Panc1 (cell line): ENCODE data around the gene CAP1. TPM values are rescaled to one million over a fixed set of nuclear protein-coding genes. Genes with fewer than 3 reads are reported as not detected.

Experiments used
- ATAC-seq: fragments of 200-7000 bp; cut with Tn5 transposase; 2 replicates; pipeline ENCODE4 v1.9.1; 2020; ENCODE audit warnings: mild to moderate bottlenecking, moderate library complexity
- BruUV-seq: library from RNA; stranded (reverse); fragments of 400-500 nt; replicated peaks from 2 replicates; lab custom pipeline; 2021; lab: Mats Ljungman, UMichigan
- CTCF ChIA-PET: fragments of 300-600 bp; sonication (Branson Sonifier 250); formaldehyde crosslinking; loops from one replicate; lab custom pipeline; 2022; ENCODE audit warnings: antibody characterized with exemption; lab: Charles Lee
- POLR2A ChIA-PET: fragments of 300-600 bp; sonication (Branson Sonifier 250); formaldehyde crosslinking; loops from one replicate; lab custom pipeline; 2022; ENCODE audit warnings: antibody characterized with exemption; lab: Charles Lee
- DNase-seq: peaks from one replicate; pipeline ENCODE4 v3.0.0-alpha.2; 2010; ENCODE audit warnings: low read depth, low spot score
- H3K27ac ChIP-seq: 2 replicates; pipeline ENCODE4 v1.5.1; 2011; ENCODE audit warnings: mild to moderate bottlenecking, low read length, inconsistent platforms
- H3K27me3 ChIP-seq: fragments of 200-500 bp; sonication (Bioruptor generic); 2 replicates; pipeline ENCODE4 v1.6.0; 2014; ENCODE audit warnings: low read length, inconsistent platforms; ENCODE audit not compliant: control insufficient read depth, insufficient read depth
- H3K36me3 ChIP-seq: fragments of 200-500 bp; sonication (Bioruptor generic); 2 replicates; pipeline ENCODE4 v1.5.1; 2014; ENCODE audit warnings: inconsistent platforms, mild to moderate bottlenecking, low read length, moderate library complexity; ENCODE audit not compliant: control insufficient read depth, insufficient read depth
- H3K4me1 ChIP-seq: 2 replicates; pipeline ENCODE4 v1.5.1; 2011; ENCODE audit warnings: inconsistent platforms, mild to moderate bottlenecking, low read length, moderate library complexity; ENCODE audit not compliant: control insufficient read depth, insufficient read depth
- H3K4me3 ChIP-seq, 2 experiments: 2 replicates each; pipeline ENCODE4 v1.5.1; 2011 to 2012; ENCODE audit warnings: low read depth in 2 of 2, low read length in 2 of 2, mild to moderate bottlenecking in 2 of 2, inconsistent platforms in 1 of 2, moderate library complexity in 1 of 2
- H3K9me3 ChIP-seq: fragments of 200-500 bp; sonication (Bioruptor generic); 2 replicates; pipeline ENCODE4 v1.5.1; 2014; ENCODE audit warnings: low read depth, mild to moderate bottlenecking, inconsistent platforms, low read length, moderate library complexity; ENCODE audit not compliant: control insufficient read depth, insufficient read depth
- POLR2AphosphoS5 ChIP-seq: IDR thresholded peaks from 2 replicates; pipeline ENCODE4 v1.6.1; 2012; ENCODE audit warnings: mild to moderate bottlenecking, low read depth, low read length, moderate library complexity
- SIN3A ChIP-seq: IDR thresholded peaks from 2 replicates; pipeline ENCODE4 v1.6.1; 2012; ENCODE audit warnings: low read depth, mild to moderate bottlenecking, low read length, moderate library complexity, borderline replicate concordance; ENCODE audit not compliant: insufficient read depth
- TCF7L2 ChIP-seq: IDR thresholded peaks from 2 replicates; pipeline ENCODE4 v1.6.1; 2011; ENCODE audit warnings: mild to moderate bottlenecking, low read depth, low read length, inconsistent platforms
- in situ Hi-C: cut with HindIII; loops from 2 replicates; pipeline ENCODE4 v1.10.0; 2016; ENCODE audit warnings: low sequenced_read_pairs, low pct_unique_long_range_greater_than_20kb
- intact Hi-C: fragments of 100-400 bp; cut with micrococcal nuclease; formaldehyde crosslinking; loops from one replicate; pipeline ENCODE4 v1.10.0; 2022; ENCODE audit not compliant: unreplicated experiment
- total RNA-seq: library from RNA; stranded (reverse); gene quantifications from one replicate; pipeline ENCODE4 v1.2.1, GENCODE V29; 2021; ENCODE audit not compliant: unreplicated experiment
- TF ChIP-seq, protein P1 (sequence below), 2 experiments: IDR thresholded peaks; 2 replicates each; pipeline ENCODE4 v1.6.1; 2011 to 2012; ENCODE audit warnings: low read depth in 2 of 2, control low read depth in 1 of 2, low read length in 1 of 2, mild to moderate bottlenecking in 1 of 2, moderate library complexity in 1 of 2; ENCODE audit not compliant: insufficient read depth in 1 of 2
- TF ChIP-seq, protein P2 (sequence below): fragments of 450-650 bp; IDR thresholded peaks from 2 replicates; pipeline ENCODE4 v1.5.1; 2017; ENCODE audit warnings: mild to moderate bottlenecking

The CAP1 gene
- total RNA-seq, 1 experiment from 2014 or later = 463 TPM

DNA sequence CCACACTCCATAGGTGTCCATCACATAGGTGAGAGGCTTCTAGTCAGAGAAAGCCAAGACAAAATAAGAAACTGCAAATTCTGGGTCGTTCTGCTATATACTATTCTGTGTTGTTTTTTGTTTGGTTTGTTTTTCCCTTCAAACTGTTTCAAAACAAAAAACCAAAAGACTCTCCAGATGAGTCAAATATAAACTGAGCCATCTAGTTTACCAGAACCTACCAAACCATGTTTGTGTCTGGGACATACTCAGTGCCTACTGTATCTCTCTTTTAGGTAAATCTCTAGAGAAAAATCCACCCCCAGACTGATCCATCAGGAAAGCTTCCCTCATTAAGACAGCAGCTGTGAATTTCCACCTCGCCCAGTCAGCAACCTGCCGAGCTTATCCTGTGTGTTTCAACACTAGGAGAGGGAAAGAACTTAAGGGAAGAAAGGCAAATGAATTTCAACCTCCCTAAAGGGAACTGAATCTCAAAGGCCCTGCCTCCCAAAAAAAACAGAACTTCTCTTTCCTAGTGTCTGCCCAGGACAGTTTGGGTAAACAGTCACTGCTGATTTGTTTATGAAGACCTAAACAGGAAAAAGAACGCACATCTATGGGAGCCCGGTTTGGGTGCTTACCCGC, 39.4 kb downstream of the CAP1 start:
- TF ChIP-seq TCF7L2 (no peak), SIN3A (no peak), POLR2AphosphoS5 (no peak)
- TF ChIP-seq, protein P1, sequence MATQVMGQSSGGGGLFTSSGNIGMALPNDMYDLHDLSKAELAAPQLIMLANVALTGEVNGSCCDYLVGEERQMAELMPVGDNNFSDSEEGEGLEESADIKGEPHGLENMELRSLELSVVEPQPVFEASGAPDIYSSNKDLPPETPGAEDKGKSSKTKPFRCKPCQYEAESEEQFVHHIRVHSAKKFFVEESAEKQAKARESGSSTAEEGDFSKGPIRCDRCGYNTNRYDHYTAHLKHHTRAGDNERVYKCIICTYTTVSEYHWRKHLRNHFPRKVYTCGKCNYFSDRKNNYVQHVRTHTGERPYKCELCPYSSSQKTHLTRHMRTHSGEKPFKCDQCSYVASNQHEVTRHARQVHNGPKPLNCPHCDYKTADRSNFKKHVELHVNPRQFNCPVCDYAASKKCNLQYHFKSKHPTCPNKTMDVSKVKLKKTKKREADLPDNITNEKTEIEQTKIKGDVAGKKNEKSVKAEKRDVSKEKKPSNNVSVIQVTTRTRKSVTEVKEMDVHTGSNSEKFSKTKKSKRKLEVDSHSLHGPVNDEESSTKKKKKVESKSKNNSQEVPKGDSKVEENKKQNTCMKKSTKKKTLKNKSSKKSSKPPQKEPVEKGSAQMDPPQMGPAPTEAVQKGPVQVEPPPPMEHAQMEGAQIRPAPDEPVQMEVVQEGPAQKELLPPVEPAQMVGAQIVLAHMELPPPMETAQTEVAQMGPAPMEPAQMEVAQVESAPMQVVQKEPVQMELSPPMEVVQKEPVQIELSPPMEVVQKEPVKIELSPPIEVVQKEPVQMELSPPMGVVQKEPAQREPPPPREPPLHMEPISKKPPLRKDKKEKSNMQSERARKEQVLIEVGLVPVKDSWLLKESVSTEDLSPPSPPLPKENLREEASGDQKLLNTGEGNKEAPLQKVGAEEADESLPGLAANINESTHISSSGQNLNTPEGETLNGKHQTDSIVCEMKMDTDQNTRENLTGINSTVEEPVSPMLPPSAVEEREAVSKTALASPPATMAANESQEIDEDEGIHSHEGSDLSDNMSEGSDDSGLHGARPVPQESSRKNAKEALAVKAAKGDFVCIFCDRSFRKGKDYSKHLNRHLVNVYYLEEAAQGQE (IDR thresholded peaks at IDR 0.05; ENCODE audit: insufficient read depth in 1 of 2, low read depth in 2 of 2, low read length in 1 of 2) = no peak
- TF ChIP-seq, protein P2, sequence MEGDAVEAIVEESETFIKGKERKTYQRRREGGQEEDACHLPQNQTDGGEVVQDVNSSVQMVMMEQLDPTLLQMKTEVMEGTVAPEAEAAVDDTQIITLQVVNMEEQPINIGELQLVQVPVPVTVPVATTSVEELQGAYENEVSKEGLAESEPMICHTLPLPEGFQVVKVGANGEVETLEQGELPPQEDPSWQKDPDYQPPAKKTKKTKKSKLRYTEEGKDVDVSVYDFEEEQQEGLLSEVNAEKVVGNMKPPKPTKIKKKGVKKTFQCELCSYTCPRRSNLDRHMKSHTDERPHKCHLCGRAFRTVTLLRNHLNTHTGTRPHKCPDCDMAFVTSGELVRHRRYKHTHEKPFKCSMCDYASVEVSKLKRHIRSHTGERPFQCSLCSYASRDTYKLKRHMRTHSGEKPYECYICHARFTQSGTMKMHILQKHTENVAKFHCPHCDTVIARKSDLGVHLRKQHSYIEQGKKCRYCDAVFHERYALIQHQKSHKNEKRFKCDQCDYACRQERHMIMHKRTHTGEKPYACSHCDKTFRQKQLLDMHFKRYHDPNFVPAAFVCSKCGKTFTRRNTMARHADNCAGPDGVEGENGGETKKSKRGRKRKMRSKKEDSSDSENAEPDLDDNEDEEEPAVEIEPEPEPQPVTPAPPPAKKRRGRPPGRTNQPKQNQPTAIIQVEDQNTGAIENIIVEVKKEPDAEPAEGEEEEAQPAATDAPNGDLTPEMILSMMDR = no peak
- CTCF ChIA-PET = no interaction called here
- H3K9me3 ChIP-seq = no peaks in the 10 kb centered on the region
- H3K27me3 ChIP-seq = no peaks in the 10 kb centered on the region
- no peak overlapping the region for H3K27ac ChIP-seq
- in situ Hi-C loops = no loop called here
- intact Hi-C loops = loop anchor here (5.0 kb wide), 1 partner anchor 257 kb away; no protein-coding TSS in a partner anchor
- POLR2A ChIA-PET = no interaction called here
- no TSS peak for BruUV-seq
- no peak for ATAC-seq
- DNase-seq = no peak
- H3K4me3 ChIP-seq = no peak overlapping the region
- no peaks in the 10 kb centered on the region; the same call in 1 of the 2 replicates for H3K4me1 ChIP-seq
- peaks cover 7% of the 10 kb centered on the region for H3K36me3 ChIP-seq

DNA sequence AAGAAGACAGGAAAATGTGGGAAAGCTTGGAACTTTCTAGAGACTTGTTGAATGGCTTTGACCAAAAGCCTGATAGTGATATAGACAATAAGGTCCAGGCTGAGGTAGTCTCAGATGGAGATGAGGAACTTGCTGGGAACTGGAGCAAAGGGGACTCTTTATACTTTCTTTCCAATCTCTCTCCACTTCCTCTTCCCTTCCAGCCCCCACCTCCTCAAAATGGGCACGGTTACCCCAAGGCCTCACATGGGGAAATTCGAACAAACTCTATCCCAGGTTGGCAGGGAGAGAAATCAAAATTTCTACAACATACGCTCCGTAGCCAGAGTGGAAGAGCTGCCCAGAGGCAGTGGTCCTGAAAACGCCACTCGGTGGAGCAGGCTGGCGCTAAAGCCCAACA, 41.3 kb downstream of the CAP1 start:
- Histone ChIP-seq H3K4me3 (no peak overlapping the region), H3K27me3 (no peaks in the 10 kb centered on the region), H3K36me3 (peaks cover 7% of the 10 kb centered on the region), H3K4me1 (no peaks in the 10 kb centered on the region; the same call in 1 of the 2 replicates), H3K9me3 (no peaks in the 10 kb centered on the region), H3K27ac (no peak overlapping the region)
- ATAC-seq (no peak), DNase-seq (no peak)
- intact Hi-C loops = no loop called here
- CTCF ChIA-PET = interaction anchor here (0.6 kb wide), 1 partner anchor 87 kb away, joined by 5 read pairs; no protein-coding TSS in a partner anchor
- POLR2A ChIA-PET = no interaction called here
- in situ Hi-C loops = no loop called here
- TF ChIP-seq SIN3A (no peak), POLR2AphosphoS5 (no peak), TCF7L2 (no peak)
- TF ChIP-seq, protein P2 = no peak
- TF ChIP-seq, protein P1 (IDR thresholded peaks at IDR 0.05; ENCODE audit: insufficient read depth in 1 of 2, low read depth in 2 of 2, low read length in 1 of 2) = no peak
- no TSS peak for BruUV-seq
